Right lobe of liver (tissue), 4 donors: ENCODE data around the gene RMC1.

Experiments
- POLR2A ChIP-seq: fragments of 450-650 bp; IDR thresholded peaks from one replicate; pipeline ENCODE4 v1.6.1; 2017; ENCODE audit warnings: antibody characterized with exemption, mild to moderate bottlenecking
- TF ChIP-seq, protein P1 (sequence below), 4 donors: fragments of 200-600 bp in 3 of 4; fragments of 450-650 bp in 1 of 4; IDR thresholded peaks; one replicate each; pipeline versions ENCODE4 v1.5.1 to v1.8.0; 2016 to 2022; ENCODE audit warnings: antibody characterized with exemption in 4 of 4, mild to moderate bottlenecking in 2 of 4
- donor health status: DM: no; HTN: no; CAD: no.
- donor health status: DM: no; HTN: no; CAD: no.
- donor health status: DM: no; HTN: yes; CAD: no.

DNA sequence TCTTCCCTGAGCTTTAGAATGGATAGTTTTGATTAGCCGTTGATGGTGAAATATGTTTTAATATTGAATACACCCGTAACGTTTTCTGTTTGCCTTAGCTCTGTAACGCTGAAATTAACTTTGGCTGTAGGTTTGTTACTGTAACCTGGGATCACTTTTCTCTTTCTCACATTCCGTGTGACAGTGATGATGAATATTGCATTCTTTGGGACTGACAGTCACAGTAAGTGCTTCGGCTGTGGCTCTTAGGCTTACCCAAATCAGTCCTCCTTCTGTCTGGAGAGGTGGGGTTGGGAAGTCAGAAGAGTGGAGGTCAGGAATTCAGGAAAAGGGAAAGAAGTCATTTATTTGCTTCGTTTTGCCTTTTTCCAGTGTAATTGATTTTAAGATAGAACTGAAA, 18.0 kb downstream of the RMC1 start:
- TF ChIP-seq POLR2A, result no peak
- TF ChIP-seq, protein P1, sequence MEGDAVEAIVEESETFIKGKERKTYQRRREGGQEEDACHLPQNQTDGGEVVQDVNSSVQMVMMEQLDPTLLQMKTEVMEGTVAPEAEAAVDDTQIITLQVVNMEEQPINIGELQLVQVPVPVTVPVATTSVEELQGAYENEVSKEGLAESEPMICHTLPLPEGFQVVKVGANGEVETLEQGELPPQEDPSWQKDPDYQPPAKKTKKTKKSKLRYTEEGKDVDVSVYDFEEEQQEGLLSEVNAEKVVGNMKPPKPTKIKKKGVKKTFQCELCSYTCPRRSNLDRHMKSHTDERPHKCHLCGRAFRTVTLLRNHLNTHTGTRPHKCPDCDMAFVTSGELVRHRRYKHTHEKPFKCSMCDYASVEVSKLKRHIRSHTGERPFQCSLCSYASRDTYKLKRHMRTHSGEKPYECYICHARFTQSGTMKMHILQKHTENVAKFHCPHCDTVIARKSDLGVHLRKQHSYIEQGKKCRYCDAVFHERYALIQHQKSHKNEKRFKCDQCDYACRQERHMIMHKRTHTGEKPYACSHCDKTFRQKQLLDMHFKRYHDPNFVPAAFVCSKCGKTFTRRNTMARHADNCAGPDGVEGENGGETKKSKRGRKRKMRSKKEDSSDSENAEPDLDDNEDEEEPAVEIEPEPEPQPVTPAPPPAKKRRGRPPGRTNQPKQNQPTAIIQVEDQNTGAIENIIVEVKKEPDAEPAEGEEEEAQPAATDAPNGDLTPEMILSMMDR (IDR thresholded peaks at IDR 0.05), result no peak
